RPMI8226 (cell line): ENCODE measurements around the gene CARD8.
A peak's percentile ranks its signal among the peaks of the same experiment; 100 is the strongest.

Experiments used
- DNase-seq: peaks from one replicate; pipeline ENCODE4 v3.0.0-alpha.2; 2015

The CARD8 gene

DNA sequence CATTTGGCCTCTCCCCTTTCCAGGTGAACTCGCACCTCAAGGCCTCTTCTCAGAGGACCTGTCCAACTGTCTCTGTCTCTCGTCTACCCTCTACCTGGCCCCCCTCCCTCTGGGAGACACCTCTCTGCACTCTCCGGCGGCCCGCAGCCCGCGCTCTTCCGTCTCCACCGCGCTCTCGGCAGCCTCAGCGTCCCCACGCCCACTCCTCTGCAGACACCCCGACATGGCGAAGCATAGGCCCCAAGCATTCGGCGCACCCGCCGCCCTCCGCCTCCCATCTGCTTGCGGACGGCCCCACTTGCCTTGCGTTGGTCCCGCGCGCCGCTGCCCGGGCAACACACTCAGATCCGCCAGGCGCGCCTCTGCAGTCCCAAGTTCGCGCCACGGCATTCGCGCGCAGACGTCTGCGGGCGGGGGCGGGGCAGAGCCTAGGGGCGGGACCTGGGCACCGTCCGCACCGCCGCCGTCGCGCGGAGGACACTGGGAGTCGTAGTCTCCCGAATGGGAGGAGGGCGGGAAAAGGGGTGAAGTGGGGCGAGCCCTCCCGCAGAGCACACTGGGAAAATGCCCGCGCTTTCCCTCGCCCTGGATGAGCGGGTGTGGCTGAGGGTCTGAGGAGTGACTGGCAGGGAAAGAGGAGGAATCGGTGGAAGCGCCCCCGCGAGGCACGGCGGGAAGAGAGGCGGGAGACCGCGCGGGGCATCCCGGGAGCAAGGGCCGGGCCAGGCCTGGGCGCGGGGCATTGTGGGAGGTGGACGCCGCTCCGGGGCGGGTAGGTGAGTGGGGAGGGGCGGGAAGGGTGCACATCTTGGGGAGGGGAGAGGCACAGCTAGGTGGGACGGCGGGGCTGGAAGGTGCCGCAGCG is 85.5 kb downstream of the CARD8 start, which contains the start of the genes LIG1 and ZSWIM9:
Gene LIG1, minus strand, starts transcription at position 406 of the 865 bp plus-strand sequence. CDS start 4,778 bp downstream, outside the sequence.
Gene ZSWIM9, plus strand, starts transcription at position 742 of the 865 bp plus-strand sequence. CDS start 1,123 bp downstream, outside the sequence.
- DNase-seq, result peak; percentile 92

DNA sequence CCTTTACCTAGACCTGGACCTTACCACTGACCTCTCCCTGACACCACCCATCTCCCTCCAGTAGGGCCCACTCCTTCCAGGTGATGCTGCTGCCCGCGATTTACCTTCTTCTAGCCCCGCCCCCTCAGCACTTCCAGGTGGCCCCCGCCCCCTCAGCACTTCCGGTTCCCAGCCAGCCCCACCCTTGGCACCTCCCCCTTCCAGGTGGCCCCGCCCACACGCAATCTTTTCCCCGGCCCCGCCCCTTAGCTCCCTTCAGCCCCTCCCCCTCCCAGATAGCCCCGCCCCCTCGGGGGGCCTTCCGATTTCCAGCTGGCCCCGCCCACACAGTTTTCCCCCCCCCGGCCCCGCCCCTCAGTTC is 86.2 kb downstream of the CARD8 start:
- DNase-seq, result peak; percentile 75

DNA sequence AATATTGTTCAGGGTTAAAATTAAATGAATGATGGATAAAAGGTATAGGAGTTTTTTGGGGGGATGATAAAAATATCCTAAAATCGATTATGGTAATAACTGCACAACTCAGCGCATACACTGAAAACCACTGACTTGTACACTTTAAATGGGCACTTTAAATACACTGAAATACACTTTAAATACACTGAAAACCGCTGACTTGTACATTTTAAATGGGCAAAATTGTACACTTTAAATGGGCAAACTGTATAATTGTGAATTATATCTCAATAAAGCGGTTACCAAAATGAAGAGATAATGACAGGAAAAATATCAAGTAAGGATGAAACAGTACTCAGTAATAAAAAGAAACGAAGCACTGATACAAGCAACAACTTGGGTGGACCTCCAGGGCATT is 87.0 kb downstream of the CARD8 start:
- no peak for DNase-seq

DNA sequence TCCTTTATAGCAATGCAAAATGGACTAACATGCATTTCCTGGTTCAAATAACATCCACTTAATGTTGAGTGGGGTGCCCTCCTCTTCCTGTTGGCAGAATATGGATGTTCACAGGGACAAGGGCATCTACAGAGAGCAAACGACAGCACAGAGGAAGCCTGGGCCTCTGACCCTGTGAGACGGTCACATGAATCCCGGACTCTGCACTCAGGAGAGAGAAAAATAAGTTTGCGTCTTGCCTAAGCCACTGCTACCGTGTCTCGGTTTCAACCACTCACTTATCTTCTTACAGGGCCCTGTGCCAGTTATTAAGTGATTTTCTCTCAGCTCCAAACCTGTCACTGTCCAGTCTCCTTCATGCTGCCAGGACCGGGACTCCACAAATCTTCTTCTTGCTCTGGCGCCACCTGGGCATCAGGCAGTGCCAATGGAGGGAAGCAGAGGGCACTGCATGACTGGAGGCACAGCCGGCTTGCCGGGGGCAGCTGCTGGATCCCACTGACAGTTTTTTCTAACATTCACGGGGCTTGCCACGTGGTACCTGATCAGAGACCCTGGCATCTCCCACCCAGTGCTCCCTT is 97.4 kb downstream of the CARD8 start:
- no peak for DNase-seq
